Measurements from ENCODE around the gene RHBG.

The RHBG gene

DNA sequence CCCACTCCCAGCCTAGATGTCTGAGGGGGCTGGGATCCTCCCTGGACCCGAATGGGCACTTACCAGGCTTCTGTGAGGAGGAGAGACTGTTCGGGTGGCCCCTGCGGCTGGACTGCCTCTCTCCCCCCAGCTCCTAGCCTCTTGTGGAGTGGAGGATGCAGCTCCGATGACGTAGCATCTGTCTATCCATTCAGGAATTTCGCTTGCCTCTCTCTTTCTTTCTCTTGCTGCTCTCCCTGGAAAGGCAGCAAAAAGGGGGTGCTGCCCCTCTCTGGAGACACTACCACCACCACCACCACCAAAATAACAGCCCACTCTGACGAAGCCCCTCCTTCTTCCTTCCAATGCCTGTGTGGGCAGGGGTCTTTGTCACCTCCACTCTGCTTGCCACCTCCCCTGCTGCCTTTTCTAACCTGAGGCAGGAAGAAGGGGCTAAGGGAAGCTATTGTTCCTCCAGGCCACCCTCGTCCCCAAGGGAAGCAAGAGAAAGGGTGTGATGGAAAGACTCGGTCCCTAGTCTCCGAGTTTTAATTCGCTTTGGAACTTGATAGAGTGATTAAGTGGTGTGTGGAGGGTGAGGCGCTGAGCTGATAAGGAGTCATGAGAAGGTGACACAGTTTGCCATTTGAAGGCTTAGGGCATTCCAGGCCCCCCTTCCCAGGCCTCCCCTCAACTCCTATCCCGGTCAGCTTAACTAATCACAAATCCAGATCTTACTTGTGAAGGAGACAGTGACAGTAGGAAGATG lies 60.5 kb downstream of the RHBG start:
- H3K9me3 ChIP-seq (ENCODE audit: control insufficient read depth, low read length): no peaks in the 10 kb centered on the region
- H3K4me3 ChIP-seq (ENCODE audit: extremely low read depth, insufficient read depth, low read length, poor library complexity, severe bottlenecking): no peak overlapping the region
- WGBS, 2 experiments (ENCODE audit: insufficient coverage in 2 of 2): 3 to 4% methylated on average over 4 to 9 of the region's 13 CpGs
- H3K27ac ChIP-seq (ENCODE audit: low read depth, low read length, severe bottlenecking): no peak overlapping the region
- H3K36me3 ChIP-seq (ENCODE audit: control insufficient read depth, insufficient read depth, low read length): no peaks in the 10 kb centered on the region
- H3K4me1 ChIP-seq (ENCODE audit: control insufficient read depth, insufficient read depth, low read length, poor library complexity, severe bottlenecking): peaks cover 10% of the 10 kb centered on the region

DNA sequence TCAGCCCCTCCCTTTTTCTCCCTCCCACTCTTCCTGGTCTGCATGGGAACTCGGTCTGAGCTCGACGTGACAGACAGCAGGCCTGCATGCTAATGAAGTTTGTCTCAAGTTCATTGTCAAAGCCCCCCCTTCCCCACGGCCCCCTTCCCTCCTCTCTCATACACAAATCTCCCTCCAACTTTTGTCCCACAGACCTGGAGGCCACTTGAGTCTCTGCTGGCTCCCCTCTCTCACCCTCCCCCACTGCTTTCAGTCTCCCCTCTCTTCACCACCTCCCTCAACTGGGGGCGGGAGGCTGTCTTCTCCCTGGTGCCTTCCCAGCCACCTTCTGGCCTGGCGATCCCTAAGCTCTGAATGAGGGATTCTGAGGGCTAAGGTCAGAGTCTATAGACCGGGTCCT lies 61.3 kb downstream of the RHBG start:
- WGBS, 2 experiments (ENCODE audit: insufficient coverage in 2 of 2): 0% methylated on average over 2 to 4 of the region's 7 CpGs
- Histone ChIP-seq H3K4me1 (ENCODE audit: control insufficient read depth, insufficient read depth, low read length, poor library complexity, severe bottlenecking) (peaks cover 11% of the 10 kb centered on the region), H3K4me3 (ENCODE audit: extremely low read depth, insufficient read depth, low read length, poor library complexity, severe bottlenecking) (no peak overlapping the region), H3K36me3 (ENCODE audit: control insufficient read depth, insufficient read depth, low read length) (no peaks in the 10 kb centered on the region), H3K27ac (ENCODE audit: low read depth, low read length, severe bottlenecking) (no peak overlapping the region), H3K9me3 (ENCODE audit: control insufficient read depth, low read length) (no peaks in the 10 kb centered on the region)

- Histone ChIP-seq H3K4me3 (ENCODE audit: extremely low read depth, insufficient read depth, low read length, poor library complexity, severe bottlenecking) (no peak overlapping the region), H3K36me3 (ENCODE audit: control insufficient read depth, insufficient read depth, low read length) (no peaks in the 10 kb centered on the region), H3K9me3 (ENCODE audit: control insufficient read depth, low read length) (no peaks in the 10 kb centered on the region), H3K4me1 (ENCODE audit: control insufficient read depth, insufficient read depth, low read length, poor library complexity, severe bottlenecking) (peaks cover 16% of the 10 kb centered on the region), H3K27ac (ENCODE audit: low read depth, low read length, severe bottlenecking) (no peak overlapping the region)
- WGBS, 2 experiments (ENCODE audit: insufficient coverage in 2 of 2): no CpG with 5 or more reads among the region's 3 CpGs
Measured at GRCh38 chr1:156430866-156431265, 61.9 kb downstream of the RHBG start.

GRCh38 chr1:156431366-156431765 lies 62.4 kb downstream of the RHBG start:
- no peak overlapping the region for H3K27ac ChIP-seq (ENCODE audit: low read depth, low read length, severe bottlenecking)
- H3K4me3 ChIP-seq (ENCODE audit: extremely low read depth, insufficient read depth, low read length, poor library complexity, severe bottlenecking): no peak overlapping the region
- WGBS, 2 experiments (ENCODE audit: insufficient coverage in 2 of 2): no CpG with 5 or more reads among the region's 4 CpGs

DNA sequence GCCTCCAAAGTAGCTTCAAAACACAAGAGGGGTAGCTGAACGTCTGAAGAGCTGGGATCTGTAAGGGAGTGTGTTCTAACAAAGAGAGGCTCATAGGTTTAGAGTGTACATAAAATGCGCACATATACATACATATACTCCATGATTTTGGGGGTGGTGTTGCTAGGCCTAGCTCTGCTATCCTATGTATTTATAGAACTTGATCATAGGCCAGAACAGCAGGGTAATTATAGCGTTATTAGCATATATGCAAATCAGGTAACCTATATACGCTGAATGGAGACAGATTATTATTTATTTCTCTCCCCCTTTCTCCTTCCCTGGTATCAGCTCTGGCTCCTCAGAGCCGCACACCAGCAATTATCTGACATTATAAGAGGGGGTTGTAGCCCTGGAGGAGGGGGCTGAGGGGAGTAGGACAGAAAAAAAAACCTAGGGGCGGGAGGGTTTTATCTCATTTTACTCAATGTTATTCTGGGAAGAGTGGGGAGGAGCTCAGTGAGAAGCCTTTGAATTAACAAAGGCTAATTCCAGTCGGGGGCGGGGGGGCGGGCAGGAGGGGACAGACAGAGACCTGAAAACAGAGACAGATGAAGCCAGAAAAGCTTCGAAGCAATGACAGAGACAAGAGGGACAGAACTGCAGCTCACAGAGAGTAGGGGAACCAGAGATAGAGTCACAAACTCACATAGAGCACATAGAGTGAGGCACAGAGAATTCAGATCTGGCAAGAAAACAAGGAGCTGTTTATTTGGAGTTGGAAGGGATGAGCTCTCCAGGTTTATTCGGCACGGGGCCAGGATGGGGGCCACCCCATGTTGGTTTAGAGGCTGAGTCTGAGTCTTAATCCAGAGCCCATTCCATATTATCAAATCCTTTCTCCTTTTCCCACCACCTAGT lies 63.0 kb downstream of the RHBG start:
- H3K36me3 ChIP-seq (ENCODE audit: control insufficient read depth, insufficient read depth, low read length): no peaks in the 10 kb centered on the region
- no peak overlapping the region for H3K4me3 ChIP-seq (ENCODE audit: extremely low read depth, insufficient read depth, low read length, poor library complexity, severe bottlenecking)
- WGBS, 2 experiments (ENCODE audit: insufficient coverage in 2 of 2): 0 to 15% methylated on average over 5 to 6 of the region's 12 CpGs
- no peaks in the 10 kb centered on the region for H3K9me3 ChIP-seq (ENCODE audit: control insufficient read depth, low read length)
- H3K27ac ChIP-seq (ENCODE audit: low read depth, low read length, severe bottlenecking): no peak overlapping the region
- peaks cover 24% of the 10 kb centered on the region for H3K4me1 ChIP-seq (ENCODE audit: control insufficient read depth, insufficient read depth, low read length, poor library complexity, severe bottlenecking)

More at GRCh38 chr1:156431366-156431765, 62.4 kb downstream of the RHBG start:
- H3K9me3 ChIP-seq (ENCODE audit: control insufficient read depth, low read length): no peaks in the 10 kb centered on the region
- H3K4me1 ChIP-seq (ENCODE audit: control insufficient read depth, insufficient read depth, low read length, poor library complexity, severe bottlenecking): peaks cover 20% of the 10 kb centered on the region
- H3K36me3 ChIP-seq (ENCODE audit: control insufficient read depth, insufficient read depth, low read length): no peaks in the 10 kb centered on the region

DNA sequence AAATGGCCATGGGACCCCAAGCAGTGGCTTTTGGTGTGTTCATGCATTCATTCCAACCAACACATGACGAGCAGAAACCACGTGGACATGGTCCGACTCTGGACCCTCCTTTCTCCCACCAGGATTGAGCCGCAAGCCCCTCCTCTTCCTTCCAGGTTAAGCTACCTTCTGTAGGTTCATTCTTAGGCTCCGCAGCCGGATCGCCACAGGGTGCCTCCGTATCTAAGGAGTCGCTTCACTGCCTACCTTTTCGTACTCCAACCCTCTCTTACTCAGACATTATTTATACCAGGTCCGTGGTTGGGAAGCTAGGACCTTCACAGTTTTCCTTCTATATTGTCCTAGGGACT lies 63.6 kb downstream of the RHBG start:
- Histone ChIP-seq H3K27ac (ENCODE audit: low read depth, low read length, severe bottlenecking) (no peak overlapping the region), H3K4me1 (ENCODE audit: control insufficient read depth, insufficient read depth, low read length, poor library complexity, severe bottlenecking) (peaks cover 24% of the 10 kb centered on the region), H3K4me3 (ENCODE audit: extremely low read depth, insufficient read depth, low read length, poor library complexity, severe bottlenecking) (no peak overlapping the region), H3K9me3 (ENCODE audit: control insufficient read depth, low read length) (no peaks in the 10 kb centered on the region), H3K36me3 (ENCODE audit: control insufficient read depth, insufficient read depth, low read length) (no peaks in the 10 kb centered on the region)
- 1 to 4% methylated on average over 10 to 11 of the region's 11 CpGs for WGBS, 2 experiments (ENCODE audit: insufficient coverage in 2 of 2)

GRCh38 chr1:156433032-156433431 lies 64.0 kb downstream of the RHBG start:
- H3K9me3 ChIP-seq (ENCODE audit: control insufficient read depth, low read length): no peaks in the 10 kb centered on the region
- no peak overlapping the region for H3K27ac ChIP-seq (ENCODE audit: low read depth, low read length, severe bottlenecking)
- H3K4me1 ChIP-seq (ENCODE audit: control insufficient read depth, insufficient read depth, low read length, poor library complexity, severe bottlenecking): peaks cover 24% of the 10 kb centered on the region
- 57 to 60% methylated on average over 1 of the region's 4 CpGs for WGBS, 2 experiments (ENCODE audit: insufficient coverage in 2 of 2)
- H3K36me3 ChIP-seq (ENCODE audit: control insufficient read depth, insufficient read depth, low read length): no peaks in the 10 kb centered on the region
- H3K4me3 ChIP-seq (ENCODE audit: extremely low read depth, insufficient read depth, low read length, poor library complexity, severe bottlenecking): no peak overlapping the region

DNA sequence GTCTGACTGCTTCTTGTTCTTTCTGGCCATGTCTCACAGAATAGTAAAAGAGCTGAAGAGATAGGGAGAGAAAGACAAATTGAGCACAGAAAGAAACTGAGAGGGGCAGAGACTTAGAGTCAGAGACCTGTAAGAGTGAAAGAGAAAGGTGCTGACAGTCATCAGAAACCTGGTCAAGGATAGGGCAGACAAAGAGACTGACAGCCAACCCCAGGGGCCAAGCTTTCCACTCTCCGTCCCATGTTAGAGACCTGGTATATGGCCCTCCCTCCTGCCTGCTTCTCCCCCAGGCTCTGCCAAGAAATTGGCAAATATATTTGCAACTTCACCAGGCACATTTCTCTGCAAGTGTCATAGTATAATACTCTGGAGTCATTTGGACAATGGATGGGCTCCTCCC lies 64.6 kb downstream of the RHBG start:
- H3K36me3 ChIP-seq (ENCODE audit: control insufficient read depth, insufficient read depth, low read length): no peaks in the 10 kb centered on the region
- WGBS, 2 experiments (ENCODE audit: insufficient coverage in 2 of 2): 60 to 86% methylated on average over 1 of the region's 1 CpG
- no peak overlapping the region for H3K27ac ChIP-seq (ENCODE audit: low read depth, low read length, severe bottlenecking)
- H3K4me1 ChIP-seq (ENCODE audit: control insufficient read depth, insufficient read depth, low read length, poor library complexity, severe bottlenecking): peaks cover 24% of the 10 kb centered on the region
- H3K9me3 ChIP-seq (ENCODE audit: control insufficient read depth, low read length): no peaks in the 10 kb centered on the region
- H3K4me3 ChIP-seq (ENCODE audit: extremely low read depth, insufficient read depth, low read length, poor library complexity, severe bottlenecking): no peak overlapping the region
